ENCODE results near the gene ST3GAL2.

GRCh38 chr16:70454222-70455034 lies 15.5 kb upstream of the ST3GAL2 start, which contains the start of gene FCSK:
- no peak for TF ChIP-seq CTCF (IDR thresholded peaks at IDR 0.05)
- no peak for TF ChIP-seq POLR2A (IDR thresholded peaks at IDR 0.05)
